Activated naive CD4-positive, alpha-beta T cell treated with anti-CD3 and anti-CD28 coated beads, Interleukin-2, amount 50 U/mL, for 24 hours (primary cell): ENCODE data around the gene BIRC5.
"Not testable (repeated sequence)": the region's sequence is repeated elsewhere in the genome, so short reads cannot be mapped to it uniquely, and the experiment has no call there.

ENCODE experiments used
- H3K27ac Mint-ChIP-seq: one replicate; pipeline ENCODE4 v1.8.0; 2021; ENCODE audit warnings: mild to moderate bottlenecking, mixed read lengths
- H3K27me3 Mint-ChIP-seq: one replicate; pipeline ENCODE4 v1.8.0; 2021; ENCODE audit warnings: mixed read lengths
- H3K36me3 Mint-ChIP-seq: one replicate; pipeline ENCODE4 v1.8.0; 2021; ENCODE audit warnings: mixed read lengths
- H3K4me1 Mint-ChIP-seq: one replicate; pipeline ENCODE4 v1.8.0; 2021; ENCODE audit warnings: mixed read lengths
- H3K4me3 Mint-ChIP-seq: one replicate; pipeline ENCODE4 v1.8.0; 2021; ENCODE audit warnings: mild to moderate bottlenecking, mixed read lengths
- H3K9me3 Mint-ChIP-seq: one replicate; pipeline ENCODE4 v1.8.0; 2021; ENCODE audit warnings: mixed read lengths

Gene BIRC5

GRCh38 chr17:78253636-78253945, 39.5 kb downstream of the BIRC5 start:
- H3K4me3 Mint-ChIP-seq, result peak overlapping the region; percentile 83
- H3K27me3 Mint-ChIP-seq, H3K36me3 Mint-ChIP-seq, H3K9me3 Mint-ChIP-seq: not testable (repeated sequence)
- peaks cover 69% of the 10 kb centered on the region for H3K4me1 Mint-ChIP-seq
- H3K27ac Mint-ChIP-seq, result peak overlapping the region; percentile 74

DNA sequence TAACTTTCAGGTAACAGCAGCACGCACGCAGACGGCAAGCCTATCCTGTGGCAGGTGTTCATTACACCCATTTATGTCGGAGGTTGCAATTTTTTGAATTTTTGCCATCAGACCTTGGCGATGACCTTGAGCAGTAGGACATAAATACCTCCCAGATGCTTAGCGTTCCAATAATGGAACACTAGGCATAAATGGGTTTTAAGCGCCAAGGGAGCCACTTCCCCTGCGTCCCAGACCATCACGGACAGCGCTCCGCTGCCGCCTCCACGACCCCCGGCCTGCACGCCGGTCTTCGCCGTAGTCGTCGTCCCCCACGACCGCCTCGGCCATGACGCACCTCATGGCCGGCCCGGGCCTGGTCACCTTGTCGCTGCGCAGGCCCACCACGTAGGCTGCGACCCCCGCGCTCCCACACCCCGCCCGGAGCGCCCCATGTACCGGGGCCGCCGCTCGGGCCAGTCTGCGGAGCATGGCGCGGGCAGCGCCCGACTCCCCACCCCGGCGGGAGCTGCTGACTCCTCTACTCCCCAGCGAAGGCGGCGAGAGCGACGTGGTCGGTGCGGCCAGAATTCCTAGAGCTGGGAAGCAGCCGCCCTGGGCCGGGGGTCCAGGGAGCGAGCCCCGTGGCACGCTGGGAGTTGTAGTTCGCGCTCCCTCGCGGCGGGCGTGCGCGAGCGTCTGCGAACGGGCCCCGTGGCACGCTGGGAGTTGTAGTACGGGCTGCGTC, 40.1 kb downstream of the BIRC5 start:
- peak overlapping the region; percentile 97 for H3K27ac Mint-ChIP-seq
- H3K4me3 Mint-ChIP-seq, result peak overlapping the region; percentile 83
- no peaks in the 10 kb centered on the region for H3K27me3 Mint-ChIP-seq
- no peaks in the 10 kb centered on the region for H3K36me3 Mint-ChIP-seq
- H3K4me1 Mint-ChIP-seq, result peaks cover 70% of the 10 kb centered on the region
- H3K9me3 Mint-ChIP-seq, result no peaks in the 10 kb centered on the region

DNA sequence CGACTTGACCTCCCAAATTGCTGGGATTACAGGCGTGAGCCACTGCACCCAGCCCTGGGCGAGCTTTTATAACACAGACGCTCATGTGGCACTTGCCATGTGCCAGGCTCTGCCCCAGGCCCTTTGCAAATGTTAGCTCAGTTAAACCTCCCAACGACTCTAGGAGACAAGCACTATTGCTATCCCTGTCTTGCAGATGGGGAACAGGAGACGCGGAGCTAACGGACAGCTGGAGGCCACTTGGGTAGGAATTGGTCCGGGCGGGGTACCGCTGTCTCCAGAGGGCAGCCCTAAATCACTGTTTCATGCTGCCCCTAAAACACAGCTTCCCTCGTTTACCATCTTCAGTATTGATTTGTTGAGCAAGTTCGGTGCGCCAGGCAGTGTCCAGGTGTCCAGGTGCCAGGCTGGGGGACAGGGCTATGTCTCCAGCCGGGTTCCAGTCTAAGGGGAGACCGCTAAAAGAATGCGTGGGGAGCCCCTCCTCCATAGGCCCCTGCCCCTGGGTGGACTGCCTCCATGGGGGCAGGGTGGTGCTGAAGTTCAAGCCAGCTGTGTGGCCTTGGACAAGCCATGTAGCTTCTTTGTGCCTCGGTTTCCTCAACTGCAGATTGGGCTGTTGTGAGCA, 41.1 kb downstream of the BIRC5 start:
- Mint-ChIP-seq H3K27ac (no peak overlapping the region), H3K27me3 (no peaks in the 10 kb centered on the region), H3K9me3 (no peaks in the 10 kb centered on the region), H3K4me1 (peaks cover 78% of the 10 kb centered on the region), H3K36me3 (no peaks in the 10 kb centered on the region), H3K4me3 (peak overlapping the region; percentile 63)

GRCh38 chr17:78255953-78256706, 42.1 kb downstream of the BIRC5 start:
- no peak overlapping the region for H3K4me3 Mint-ChIP-seq
- no peaks in the 10 kb centered on the region for H3K36me3 Mint-ChIP-seq
- H3K27ac Mint-ChIP-seq, result no peak overlapping the region
- H3K9me3 Mint-ChIP-seq, result no peaks in the 10 kb centered on the region
- H3K4me1 Mint-ChIP-seq, result peaks cover 80% of the 10 kb centered on the region
- no peaks in the 10 kb centered on the region for H3K27me3 Mint-ChIP-seq

DNA sequence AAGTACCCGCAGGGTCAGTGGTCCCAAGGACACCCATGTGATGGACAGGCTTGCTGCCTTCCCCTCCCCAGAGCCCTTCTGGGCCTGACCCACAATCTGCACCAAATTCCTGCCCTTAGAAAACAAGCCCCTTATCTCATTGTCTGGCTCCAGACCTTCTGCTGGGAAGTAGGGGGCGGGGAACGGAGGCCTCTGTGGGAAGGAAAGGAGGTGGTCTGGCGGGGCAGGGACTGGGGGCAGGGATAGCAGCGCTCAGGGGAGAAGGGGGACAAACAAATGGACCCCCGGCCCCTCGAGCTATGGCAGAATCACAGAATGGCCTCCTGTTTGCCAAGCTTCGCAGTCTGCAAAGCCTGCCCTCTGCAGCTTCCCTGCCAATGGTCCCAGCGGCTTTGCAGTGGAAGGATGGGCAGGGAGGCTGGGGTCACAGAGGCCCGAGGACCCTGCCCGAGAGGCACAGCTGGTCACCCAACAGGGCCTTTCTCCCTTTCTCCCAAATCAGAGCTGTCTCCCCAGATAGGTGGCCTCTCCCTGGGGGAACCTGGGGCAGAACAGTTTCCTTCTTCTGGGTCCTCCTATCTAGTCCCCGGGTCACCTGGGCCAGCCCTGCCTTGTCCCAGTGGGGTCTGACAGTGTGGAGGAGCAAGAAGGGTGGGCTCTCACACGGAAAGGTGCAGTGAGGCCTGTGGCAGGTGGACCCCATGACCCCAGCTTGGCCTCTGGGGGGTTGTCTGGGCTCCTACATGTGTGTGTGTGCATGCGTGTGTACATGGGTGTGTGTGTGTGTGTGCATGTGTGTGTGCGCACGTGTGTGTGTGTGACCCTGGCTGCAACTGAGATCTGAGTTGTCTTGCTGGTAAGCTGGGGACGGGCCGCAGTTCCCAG, 42.9 kb downstream of the BIRC5 start:
- Mint-ChIP-seq H3K9me3 (no peaks in the 10 kb centered on the region), H3K4me1 (peaks cover 77% of the 10 kb centered on the region), H3K4me3 (no peak overlapping the region), H3K27ac (peak overlapping the region; percentile 51), H3K27me3 (no peaks in the 10 kb centered on the region), H3K36me3 (no peaks in the 10 kb centered on the region)

DNA sequence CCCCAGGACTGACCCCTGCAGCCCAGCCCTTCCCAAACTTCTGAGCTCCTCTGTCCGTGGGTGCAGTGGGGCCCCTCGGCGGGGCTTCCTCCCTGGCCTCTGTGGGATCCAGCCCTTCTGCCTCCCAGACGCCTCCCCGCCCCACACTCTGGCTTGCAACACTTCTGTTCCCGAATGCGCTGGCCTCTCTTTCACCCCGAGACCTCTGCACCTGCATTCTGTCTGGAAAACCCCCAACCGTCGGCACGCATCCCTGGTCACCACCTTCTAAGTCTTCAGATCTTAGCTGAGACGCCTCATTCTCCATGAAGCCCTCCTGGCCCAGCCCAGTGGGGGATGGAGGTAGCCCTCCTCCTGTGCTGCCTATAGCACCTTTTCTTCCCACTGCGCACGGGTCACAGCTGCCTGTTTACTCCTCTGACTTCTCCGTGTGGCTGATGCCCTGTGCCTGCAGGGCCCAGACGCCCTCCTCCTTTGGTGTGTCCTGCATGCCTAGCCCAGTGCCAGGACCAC, 43.8 kb downstream of the BIRC5 start:
- peaks cover 77% of the 10 kb centered on the region for H3K4me1 Mint-ChIP-seq
- H3K9me3 Mint-ChIP-seq, result no peaks in the 10 kb centered on the region
- peak overlapping the region; percentile 60 for H3K4me3 Mint-ChIP-seq
- no peaks in the 10 kb centered on the region for H3K36me3 Mint-ChIP-seq
- H3K27ac Mint-ChIP-seq, result peak overlapping the region; percentile 85
- no peaks in the 10 kb centered on the region for H3K27me3 Mint-ChIP-seq

DNA sequence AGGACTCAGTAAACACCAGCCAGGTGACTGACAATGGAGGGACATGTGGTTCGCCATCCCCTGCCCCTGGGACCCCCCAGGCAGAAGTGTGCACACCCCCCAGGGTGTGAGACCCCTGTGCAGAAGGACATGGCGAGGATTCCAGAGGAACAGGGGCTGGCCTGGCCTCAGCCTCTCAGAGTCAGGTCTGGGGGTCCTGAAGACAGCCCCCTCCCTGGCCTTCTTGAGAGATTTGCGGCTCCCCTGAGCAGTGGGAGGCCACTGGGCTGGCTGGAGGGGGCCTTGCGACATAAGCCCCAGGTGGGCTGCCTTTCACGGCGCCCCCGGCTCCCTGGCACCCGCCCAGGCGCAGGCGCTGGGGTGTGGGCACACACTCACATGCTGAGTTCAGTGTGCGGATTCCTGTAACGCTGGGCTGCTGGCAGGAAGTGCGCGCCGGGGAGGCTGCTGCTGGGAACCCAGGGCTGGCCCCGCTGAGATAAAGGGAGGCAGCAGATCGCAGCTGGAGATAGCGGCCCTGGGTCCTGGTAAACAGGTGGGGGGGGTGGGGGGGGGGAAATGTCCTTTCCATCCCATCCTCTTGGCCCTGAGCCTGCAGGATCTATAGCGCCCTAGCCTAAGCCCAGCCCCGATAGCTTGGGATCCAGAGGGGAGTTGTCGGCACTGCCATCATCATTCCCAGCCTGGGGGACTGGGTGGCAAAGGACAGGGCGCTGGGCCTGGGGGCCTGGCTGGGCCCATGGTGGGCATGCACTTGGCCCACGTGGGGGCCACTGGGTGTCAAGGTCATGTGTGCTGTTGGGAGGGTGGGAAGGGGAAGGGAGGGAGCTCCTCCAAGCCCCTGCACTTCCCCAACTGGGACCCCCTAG, 44.5 kb downstream of the BIRC5 start:
- H3K36me3 Mint-ChIP-seq, result no peaks in the 10 kb centered on the region
- peak overlapping the region; percentile 73 for H3K4me3 Mint-ChIP-seq
- peak overlapping the region; percentile 91 for H3K27ac Mint-ChIP-seq
- no peaks in the 10 kb centered on the region for H3K27me3 Mint-ChIP-seq
- H3K4me1 Mint-ChIP-seq, result peaks cover 76% of the 10 kb centered on the region
- no peaks in the 10 kb centered on the region for H3K9me3 Mint-ChIP-seq

DNA sequence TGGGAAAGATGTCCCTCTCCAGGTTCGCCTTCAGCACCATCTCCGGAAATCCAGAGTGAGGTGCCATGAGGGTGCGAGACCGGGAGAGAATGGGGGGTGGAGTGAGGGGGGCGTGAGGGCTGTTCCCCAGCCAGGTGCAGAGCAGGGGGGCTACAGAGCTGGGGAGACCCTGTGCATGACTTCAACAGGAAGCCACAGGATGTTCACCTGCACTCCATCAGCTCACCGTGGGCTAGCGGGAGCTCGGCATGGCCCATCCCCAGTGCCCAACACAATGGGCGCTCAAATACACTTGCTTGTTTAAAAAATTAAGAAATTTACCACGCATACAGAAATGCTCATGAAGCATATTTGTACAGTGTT, 45.1 kb downstream of the BIRC5 start:
- Mint-ChIP-seq H3K27me3 (no peaks in the 10 kb centered on the region), H3K4me3 (peak overlapping the region; percentile 58), H3K4me1 (peaks cover 76% of the 10 kb centered on the region), H3K9me3 (no peaks in the 10 kb centered on the region), H3K27ac (peak overlapping the region; percentile 19), H3K36me3 (no peaks in the 10 kb centered on the region)

- H3K36me3 Mint-ChIP-seq, result no peaks in the 10 kb centered on the region
- H3K4me3 Mint-ChIP-seq, result peak overlapping the region; percentile 55
- no peaks in the 10 kb centered on the region for H3K9me3 Mint-ChIP-seq
- H3K4me1 Mint-ChIP-seq, result peaks cover 56% of the 10 kb centered on the region
- peak overlapping the region; percentile 91 for H3K27ac Mint-ChIP-seq
- H3K27me3 Mint-ChIP-seq, result no peaks in the 10 kb centered on the region
Measured at GRCh38 chr17:78263063-78263735, 49.1 kb downstream of the BIRC5 start.

DNA sequence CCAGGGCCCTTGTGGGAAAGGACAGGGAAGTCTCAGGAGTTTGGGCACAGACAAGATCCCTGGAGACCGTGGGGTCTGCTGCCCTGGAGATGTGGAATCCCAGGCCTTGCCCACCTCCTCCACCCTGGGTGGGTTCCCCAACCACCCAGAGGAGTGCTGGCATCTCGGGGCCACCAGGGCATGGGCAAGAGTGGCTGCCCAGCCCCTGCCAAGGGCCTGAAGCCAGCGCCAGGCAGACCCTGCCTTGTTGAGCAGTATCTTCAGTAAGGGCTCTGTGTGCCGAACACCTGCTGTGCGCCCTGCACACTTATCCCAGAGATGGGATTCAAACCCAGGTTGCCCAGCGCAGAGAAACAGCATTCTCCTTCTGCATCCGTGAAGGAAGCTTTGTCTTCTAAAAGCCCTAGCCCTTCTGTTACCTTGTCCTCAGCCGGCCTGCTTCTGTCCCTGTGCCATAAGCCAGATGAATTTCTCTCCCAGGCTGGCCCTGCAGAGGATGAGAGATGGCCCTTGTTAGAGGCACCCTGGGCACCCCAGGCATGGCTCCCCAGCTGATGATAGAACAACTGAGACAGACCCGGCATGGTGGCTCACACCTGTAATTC, 49.8 kb downstream of the BIRC5 start:
- Mint-ChIP-seq H3K27me3 (no peaks in the 10 kb centered on the region), H3K4me3 (no peak overlapping the region), H3K36me3 (no peaks in the 10 kb centered on the region), H3K4me1 (peaks cover 51% of the 10 kb centered on the region), H3K27ac (peak overlapping the region; percentile 83), H3K9me3 (no peaks in the 10 kb centered on the region)

GRCh38 chr17:78264590-78264989, 50.5 kb downstream of the BIRC5 start:
- H3K9me3 Mint-ChIP-seq, result no peaks in the 10 kb centered on the region
- H3K4me3 Mint-ChIP-seq, result no peak overlapping the region
- no peaks in the 10 kb centered on the region for H3K36me3 Mint-ChIP-seq
- H3K4me1 Mint-ChIP-seq, result peaks cover 48% of the 10 kb centered on the region
- peak overlapping the region; percentile 69 for H3K27ac Mint-ChIP-seq
- no peaks in the 10 kb centered on the region for H3K27me3 Mint-ChIP-seq

DNA sequence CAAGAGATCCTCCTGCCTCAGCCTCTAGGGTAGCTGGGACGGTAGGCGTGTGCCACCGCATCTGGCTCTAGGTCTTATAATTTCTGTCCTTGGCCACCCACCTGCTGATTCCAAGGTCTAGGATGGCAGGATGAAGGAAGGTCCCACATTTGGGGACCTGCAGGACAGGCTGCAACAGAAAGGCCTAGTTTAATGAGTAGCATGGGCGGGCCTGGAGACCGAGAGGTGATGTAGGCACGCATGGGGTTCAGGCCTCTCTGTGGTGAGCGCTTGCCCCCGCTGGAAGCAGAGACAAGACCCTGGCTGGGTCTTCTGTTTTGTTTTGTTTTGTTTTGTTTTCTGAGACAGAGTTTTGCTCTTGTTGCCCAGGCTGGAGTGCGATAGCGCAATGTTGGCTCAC, 51.1 kb downstream of the BIRC5 start:
- Mint-ChIP-seq H3K4me3 (no peak overlapping the region), H3K27me3 (no peaks in the 10 kb centered on the region), H3K9me3 (no peaks in the 10 kb centered on the region), H3K4me1 (peaks cover 45% of the 10 kb centered on the region), H3K27ac (no peak overlapping the region), H3K36me3 (no peaks in the 10 kb centered on the region)

GRCh38 chr17:78266231-78266631, 52.2 kb downstream of the BIRC5 start:
- peaks cover 49% of the 10 kb centered on the region for H3K4me1 Mint-ChIP-seq
- no peaks in the 10 kb centered on the region for H3K36me3 Mint-ChIP-seq
- H3K4me3 Mint-ChIP-seq, result no peak overlapping the region
- peak overlapping the region; percentile 53 for H3K27ac Mint-ChIP-seq
- no peaks in the 10 kb centered on the region for H3K9me3 Mint-ChIP-seq
- H3K27me3 Mint-ChIP-seq, result no peaks in the 10 kb centered on the region

GRCh38 chr17:78266771-78267170, 52.7 kb downstream of the BIRC5 start:
- no peaks in the 10 kb centered on the region for H3K27me3 Mint-ChIP-seq
- H3K36me3 Mint-ChIP-seq, result no peaks in the 10 kb centered on the region
- no peaks in the 10 kb centered on the region for H3K9me3 Mint-ChIP-seq
- peaks cover 50% of the 10 kb centered on the region for H3K4me1 Mint-ChIP-seq
- no peak overlapping the region for H3K4me3 Mint-ChIP-seq
- no peak overlapping the region for H3K27ac Mint-ChIP-seq
